CD14-positive monocyte (primary cell): ENCODE data around the gene HSD17B8. TPM values are rescaled to one million over a fixed set of nuclear protein-coding genes. Genes with fewer than 3 reads are reported as not detected.
"Not testable (repeated sequence)": the region's sequence is repeated elsewhere in the genome, so short reads cannot be mapped to it uniquely, and the experiment has no call there.

Source experiments
- DNase-seq, 3 donors: peaks; one replicate each; pipeline ENCODE4 v3.0.0-alpha.2; 2011 to 2022
- H2AFZ ChIP-seq: 2 replicates; pipeline ENCODE4 v1.6.0; 2012; ENCODE audit warnings: mild to moderate bottlenecking, low read depth, low read length, inconsistent platforms; ENCODE audit not compliant: insufficient read depth, poor library complexity, severe bottlenecking
- H3K27ac ChIP-seq, 2 donors: 1 replicate in 1 of 2; 2 replicates in 1 of 2; pipeline ENCODE4 v1.5.1; 2012 to 2013; ENCODE audit warnings: low read length in 2 of 2, control low read depth in 1 of 2, inconsistent platforms in 1 of 2, low read depth in 1 of 2, mild to moderate bottlenecking in 1 of 2
- H3K27me3 ChIP-seq, 2 donors: one replicate each; pipeline versions ENCODE4 v1.6.0 to v1.6.1; 2011 to 2013; ENCODE audit warnings: low read length in 2 of 2; ENCODE audit not compliant: control insufficient read depth in 2 of 2, insufficient read depth in 2 of 2
- H3K36me3 ChIP-seq, 2 donors: replicated peaks in 1 of 2; 1 replicate in 1 of 2; 2 replicates in 1 of 2; pipeline versions ENCODE4 v1.5.1 to v1.6.1; 2012 to 2013; ENCODE audit warnings: low read length in 2 of 2, control low read depth in 1 of 2, inconsistent platforms in 1 of 2, mild to moderate bottlenecking in 1 of 2; ENCODE audit not compliant: insufficient read depth in 2 of 2, control insufficient read depth in 1 of 2
- H3K4me1 ChIP-seq, 2 donors: 1 replicate in 1 of 2; 2 replicates in 1 of 2; pipeline versions ENCODE4 v1.5.1 to v1.6.1; 2012 to 2013; ENCODE audit warnings: low read length in 2 of 2, control low read depth in 1 of 2, inconsistent platforms in 1 of 2, mild to moderate bottlenecking in 1 of 2, moderate library complexity in 1 of 2; ENCODE audit not compliant: insufficient read depth in 2 of 2, control insufficient read depth in 1 of 2
- H3K4me2 ChIP-seq: replicated peaks from 2 replicates; pipeline ENCODE3; 2012; ENCODE audit warnings: low read length, moderate library complexity, mild to moderate bottlenecking; ENCODE audit not compliant: poor library complexity, severe bottlenecking; ENCODE audit errors: extremely low read depth
- H3K4me3 ChIP-seq, 3 experiments: fragments of 200-600 bp in 1 of 3; sonication (generic) in 1 of 3; replicated peaks in 1 of 3; 1 replicate in 2 of 3; 2 replicates in 1 of 3; pipeline ENCODE4 v1.5.1; 2011 to 2013; ENCODE audit warnings: low read length in 3 of 3, mild to moderate bottlenecking in 3 of 3, control low read depth in 2 of 3, low read depth in 2 of 3, inconsistent platforms in 1 of 3, moderate library complexity in 1 of 3
- H3K79me2 ChIP-seq: 2 replicates; pipeline ENCODE4 v1.6.0; 2012; ENCODE audit warnings: mild to moderate bottlenecking, control low read depth, inconsistent platforms, low read length, moderate library complexity; ENCODE audit not compliant: insufficient read depth
- H3K9ac ChIP-seq: 2 replicates; pipeline ENCODE4 v1.6.0; 2017; ENCODE audit warnings: low read length, mild to moderate bottlenecking; ENCODE audit not compliant: insufficient read depth, poor library complexity, severe bottlenecking
- H3K9me3 ChIP-seq, 2 donors: replicated peaks in 1 of 2; 1 replicate in 1 of 2; 2 replicates in 1 of 2; pipeline versions ENCODE4 v1.5.1 to v1.6.1; 2012 to 2013; ENCODE audit warnings: low read length in 2 of 2, control low read depth in 1 of 2; ENCODE audit not compliant: control insufficient read depth in 1 of 2, insufficient read depth in 1 of 2
- H4K20me1 ChIP-seq: 2 replicates; pipeline ENCODE4 v1.6.0; 2012; ENCODE audit warnings: mild to moderate bottlenecking, low read length, control low read depth, moderate library complexity; ENCODE audit not compliant: insufficient read depth
- H3K27ac Mint-ChIP-seq, 7 donors: one replicate each; pipeline ENCODE4 v1.8.0; 2020; ENCODE audit warnings: mild to moderate bottlenecking in 7 of 7, mixed read lengths in 7 of 7, moderate library complexity in 6 of 7, inconsistent platforms in 2 of 7
- H3K27me3 Mint-ChIP-seq, 3 donors: one replicate each; pipeline ENCODE4 v1.8.0; 2021 to 2022; ENCODE audit warnings: low read depth in 3 of 3, mild to moderate bottlenecking in 3 of 3, mixed read lengths in 3 of 3, moderate library complexity in 3 of 3, inconsistent platforms in 1 of 3
- H3K36me3 Mint-ChIP-seq, 2 donors: one replicate each; pipeline ENCODE4 v1.8.0; 2020; ENCODE audit warnings: mixed read lengths in 2 of 2, inconsistent platforms in 1 of 2, mild to moderate bottlenecking in 1 of 2
- H3K4me1 Mint-ChIP-seq: one replicate; pipeline ENCODE4 v1.8.0; 2020; ENCODE audit warnings: mild to moderate bottlenecking, mixed read lengths
- H3K4me3 Mint-ChIP-seq, 2 donors: one replicate each; pipeline ENCODE4 v1.8.0; 2020; ENCODE audit warnings: mild to moderate bottlenecking in 2 of 2, mixed read lengths in 2 of 2, moderate library complexity in 1 of 2
- H3K9me3 Mint-ChIP-seq, 7 donors: one replicate each; pipeline ENCODE4 v1.8.0; 2020 to 2022; ENCODE audit warnings: mixed read lengths in 7 of 7, mild to moderate bottlenecking in 6 of 7, moderate library complexity in 6 of 7, inconsistent platforms in 2 of 7
- WGBS: methylation state at CpG from one replicate; pipeline ENCODE4 v1.1.5; 2013; ENCODE audit warnings: missing lambda C conversion rate; ENCODE audit not compliant: insufficient coverage; 5-methylcytosine and 5-hydroxymethylcytosine counted together
- intact Hi-C, 2 donors: fragments of 100-400 bp; cut with micrococcal nuclease; formaldehyde crosslinking; loops; one replicate each; pipeline versions ENCODE4 v1.15.0 to v1.15.1; 2023
- polyA plus RNA-seq, 3 donors: library from polyadenylated mRNA; depleted of rRNA in 1 of 3; unstranded in 2 of 3; stranded (reverse) in 1 of 3; fragments of 300-500 nt in 2 of 3; fragments of >200 nt in 1 of 3; fragmentation: Illumina TruSeq in 2 of 3; gene quantifications; 1 replicate in 2 of 3; 2 replicates in 1 of 3; pipeline ENCODE4 v1.2.3, GENCODE V29; 2012 to 2021
- TF ChIP-seq, protein P1 (sequence below): fragments of 200-600 bp; IDR thresholded peaks from one replicate; pipeline ENCODE4 v1.8.0; 2022; ENCODE audit warnings: antibody characterized with exemption, mild to moderate bottlenecking

The HSD17B8 gene
- polyA plus RNA-seq, 3 donors = 3.8 to 10.6 (median 4.7) TPM

DNA sequence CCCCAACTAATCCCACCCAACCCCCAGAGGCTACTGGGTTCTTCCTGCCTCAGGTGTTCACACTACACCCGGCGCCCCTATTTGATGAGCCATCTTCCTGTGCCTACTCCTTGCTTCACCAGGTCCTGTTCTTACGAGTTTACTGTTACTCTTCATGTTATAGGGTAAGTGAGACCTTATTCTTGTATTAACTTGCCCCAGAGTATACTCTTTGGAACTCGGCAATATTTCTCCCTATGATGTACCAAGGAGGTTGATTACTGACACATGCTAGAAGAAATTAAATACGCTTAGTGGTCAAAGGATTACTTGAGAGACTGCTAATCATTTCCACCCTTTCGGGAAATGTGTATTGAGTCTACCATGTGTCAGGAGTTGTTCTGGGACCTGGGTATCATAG is 12.8 kb downstream of the HSD17B8 start:
- intact Hi-C loops = no loop called here
- peaks cover 19% of the 10 kb centered on the region for H3K4me1 Mint-ChIP-seq
- WGBS = no CpG with 5 or more reads among the region's 6 CpGs
- Histone ChIP-seq H3K27me3 (peaks cover 10 to 32% of the 10 kb centered on the region in 2 donors), H4K20me1 (no peaks in the 10 kb centered on the region), H3K79me2 (no peaks in the 10 kb centered on the region), H3K4me2 (no peak overlapping the region), H2AFZ (no peak overlapping the region), H3K4me1 (peaks cover 14 to 16% of the 10 kb centered on the region in 2 donors), H3K36me3 (peaks cover 0 to 2% of the 10 kb centered on the region in 2 donors), H3K4me3 (no peak overlapping the region), H3K9me3 (no peaks in the 10 kb centered on the region), H3K27ac (no peak overlapping the region), H3K9ac (no peak overlapping the region)
- DNase-seq = no peak
- peaks cover 36 to 39% (median 37%) of the 10 kb centered on the region in 3 donors for H3K27me3 Mint-ChIP-seq
- peaks cover 0 to 7% (median 0%) of the 10 kb centered on the region in 7 donors for H3K9me3 Mint-ChIP-seq
- TF ChIP-seq, protein P1, sequence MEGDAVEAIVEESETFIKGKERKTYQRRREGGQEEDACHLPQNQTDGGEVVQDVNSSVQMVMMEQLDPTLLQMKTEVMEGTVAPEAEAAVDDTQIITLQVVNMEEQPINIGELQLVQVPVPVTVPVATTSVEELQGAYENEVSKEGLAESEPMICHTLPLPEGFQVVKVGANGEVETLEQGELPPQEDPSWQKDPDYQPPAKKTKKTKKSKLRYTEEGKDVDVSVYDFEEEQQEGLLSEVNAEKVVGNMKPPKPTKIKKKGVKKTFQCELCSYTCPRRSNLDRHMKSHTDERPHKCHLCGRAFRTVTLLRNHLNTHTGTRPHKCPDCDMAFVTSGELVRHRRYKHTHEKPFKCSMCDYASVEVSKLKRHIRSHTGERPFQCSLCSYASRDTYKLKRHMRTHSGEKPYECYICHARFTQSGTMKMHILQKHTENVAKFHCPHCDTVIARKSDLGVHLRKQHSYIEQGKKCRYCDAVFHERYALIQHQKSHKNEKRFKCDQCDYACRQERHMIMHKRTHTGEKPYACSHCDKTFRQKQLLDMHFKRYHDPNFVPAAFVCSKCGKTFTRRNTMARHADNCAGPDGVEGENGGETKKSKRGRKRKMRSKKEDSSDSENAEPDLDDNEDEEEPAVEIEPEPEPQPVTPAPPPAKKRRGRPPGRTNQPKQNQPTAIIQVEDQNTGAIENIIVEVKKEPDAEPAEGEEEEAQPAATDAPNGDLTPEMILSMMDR = no peak
- no peak overlapping the region for H3K4me3 Mint-ChIP-seq
- peaks cover 4 to 13% of the 10 kb centered on the region in 2 donors for H3K36me3 Mint-ChIP-seq
- no peak overlapping the region for H3K27ac Mint-ChIP-seq

DNA sequence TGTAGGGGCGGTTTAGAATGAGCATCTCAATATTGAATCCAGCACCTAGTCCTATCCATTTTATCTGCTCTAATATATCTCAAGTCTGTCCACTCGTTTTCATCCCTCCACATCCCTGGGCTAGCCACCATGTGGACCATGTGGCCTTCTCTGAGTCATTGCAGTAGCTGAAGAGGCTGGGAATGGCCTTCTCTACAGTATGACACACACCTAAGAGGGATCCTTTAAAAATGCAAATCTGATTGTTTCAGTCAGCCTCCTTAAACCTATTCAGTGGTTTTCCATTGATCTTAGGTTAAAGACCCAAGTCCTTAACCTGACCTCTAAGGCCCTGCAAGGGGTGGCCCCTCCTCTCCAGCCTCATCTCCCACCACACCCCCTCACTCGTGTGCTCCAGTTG is 13.2 kb downstream of the HSD17B8 start:
- Mint-ChIP-seq H3K36me3 (peaks cover under 1 to 8% of the 10 kb centered on the region in 2 donors), H3K27me3 (peaks cover 33 to 37% (median 34%) of the 10 kb centered on the region in 3 donors), H3K4me3 (no peak overlapping the region), H3K27ac (no peak overlapping the region), H3K4me1 (peaks cover 15% of the 10 kb centered on the region), H3K9me3 (peaks cover 0 to 7% (median under 1%) of the 10 kb centered on the region in 7 donors)
- Histone ChIP-seq H3K4me1 (peaks cover 11 to 13% of the 10 kb centered on the region in 2 donors), H4K20me1 (no peaks in the 10 kb centered on the region), H3K9me3 (no peaks in the 10 kb centered on the region), H3K4me3 (no peak overlapping the region), H2AFZ (no peak overlapping the region), H3K79me2 (no peaks in the 10 kb centered on the region), H3K9ac (no peak overlapping the region), H3K36me3 (no peaks in the 10 kb centered on the region), H3K27ac (no peak overlapping the region), H3K4me2 (no peak overlapping the region), H3K27me3 (peaks cover 12 to 28% of the 10 kb centered on the region in 2 donors)
- no peak for DNase-seq
- intact Hi-C loops = no loop called here
- TF ChIP-seq, protein P1 = no peak
- WGBS = 69% methylated on average over 2 of the region's 3 CpGs

DNA sequence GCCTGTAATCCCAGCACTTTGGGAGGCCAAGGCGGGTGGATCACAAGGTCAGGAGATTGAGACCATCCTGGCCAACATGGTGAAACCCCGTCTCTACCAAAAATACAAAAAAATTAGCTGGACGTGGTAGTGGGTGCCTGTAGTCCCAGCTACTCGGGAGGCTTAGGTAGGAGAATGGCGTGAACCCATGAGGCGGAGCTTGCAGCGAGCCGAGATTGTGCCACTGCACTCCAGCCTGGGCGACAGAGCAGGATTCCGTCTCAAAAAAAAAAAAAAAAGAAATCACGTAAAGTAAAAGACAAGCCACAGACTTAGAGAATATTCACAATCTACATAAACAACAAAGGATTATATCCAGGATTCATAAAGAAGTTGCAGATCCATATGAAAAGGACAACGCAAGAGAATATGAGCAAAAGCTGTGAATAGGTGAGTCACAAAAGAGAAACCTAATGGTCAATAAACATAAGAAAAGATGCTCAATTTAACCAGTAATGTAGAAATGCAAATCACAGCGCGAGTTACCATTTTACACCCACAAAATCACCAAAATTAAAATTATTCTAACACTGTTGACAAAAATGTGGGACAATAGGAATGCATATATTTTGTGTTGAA is 22.2 kb downstream of the HSD17B8 start:
- H3K4me3 Mint-ChIP-seq, H3K4me3 ChIP-seq, H2AFZ ChIP-seq, H3K9me3 ChIP-seq, H4K20me1 ChIP-seq, H3K4me2 ChIP-seq, intact Hi-C loops, H3K9ac ChIP-seq, H3K4me1 ChIP-seq, DNase-seq, H3K9me3 Mint-ChIP-seq, H3K36me3 Mint-ChIP-seq, H3K79me2 ChIP-seq, H3K27ac Mint-ChIP-seq, H3K36me3 ChIP-seq, H3K4me1 Mint-ChIP-seq, H3K27ac ChIP-seq: not testable (repeated sequence)
- WGBS = 57% methylated on average over 6 of the region's 14 CpGs
- peaks cover 15 to 39% of the 10 kb centered on the region in 2 donors for H3K27me3 ChIP-seq
- H3K27me3 Mint-ChIP-seq = peaks cover 28 to 50% (median 30%) of the 10 kb centered on the region in 3 donors
